Measurements from ENCODE around the gene GTSE1.

GTSE1 gene

DNA sequence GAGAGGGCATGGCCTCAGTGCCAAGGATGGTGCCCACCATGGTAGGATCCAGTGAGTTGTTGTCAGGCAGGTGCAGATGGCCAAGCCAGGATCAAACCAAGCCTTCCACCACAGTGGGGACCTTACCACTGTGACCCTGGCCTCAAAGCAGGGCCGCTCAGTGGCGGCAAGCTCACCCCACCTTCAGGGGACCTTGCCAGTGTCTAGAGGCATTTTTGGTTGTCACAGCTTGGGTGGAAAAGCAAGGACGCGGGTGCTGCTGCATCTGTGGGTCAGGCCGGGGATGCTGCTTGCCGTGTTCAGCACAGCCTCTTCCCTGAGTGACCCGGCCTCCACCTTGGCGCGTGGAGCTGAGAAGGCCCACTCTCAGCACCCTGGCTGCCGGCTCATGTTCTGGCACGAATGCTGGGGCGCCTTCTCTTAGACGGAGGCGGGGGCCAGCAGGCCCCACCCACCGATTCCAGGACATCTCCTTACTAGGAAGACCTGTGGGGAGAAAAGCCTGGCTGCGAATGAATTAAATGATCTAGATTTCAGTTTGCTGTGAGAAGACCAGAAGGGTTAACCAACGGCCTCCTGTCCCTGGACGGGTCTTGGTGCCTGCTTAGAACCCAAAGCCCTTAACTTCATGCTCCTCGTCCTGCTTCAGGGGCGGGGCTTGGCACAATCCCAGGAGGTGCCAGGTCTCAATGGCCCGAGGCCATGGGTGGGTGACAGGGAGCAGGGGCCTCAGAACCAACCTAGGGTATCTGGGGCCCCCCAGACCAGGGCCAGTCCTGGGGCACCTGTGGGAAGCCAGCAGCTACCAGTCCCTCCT lies 57.7 kb downstream of the GTSE1 start:
- DNase-seq: no peak

DNA sequence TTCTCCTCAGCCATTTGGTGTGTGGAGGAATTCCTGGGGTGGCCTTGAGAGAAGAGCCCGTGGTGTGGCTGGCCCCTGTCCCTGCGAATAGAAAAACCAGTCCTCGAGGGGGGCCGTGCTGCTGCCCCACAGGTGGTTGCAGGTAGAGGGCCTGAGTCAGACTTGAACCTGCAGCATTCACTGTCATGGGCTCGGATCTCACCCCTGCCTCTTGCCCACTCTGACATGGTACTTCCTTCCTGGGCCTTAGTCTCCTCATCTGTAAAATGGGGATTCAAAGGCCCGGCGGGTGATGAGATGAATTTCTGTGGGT lies 58.3 kb downstream of the GTSE1 start:
- DNase-seq: no peak

DNA sequence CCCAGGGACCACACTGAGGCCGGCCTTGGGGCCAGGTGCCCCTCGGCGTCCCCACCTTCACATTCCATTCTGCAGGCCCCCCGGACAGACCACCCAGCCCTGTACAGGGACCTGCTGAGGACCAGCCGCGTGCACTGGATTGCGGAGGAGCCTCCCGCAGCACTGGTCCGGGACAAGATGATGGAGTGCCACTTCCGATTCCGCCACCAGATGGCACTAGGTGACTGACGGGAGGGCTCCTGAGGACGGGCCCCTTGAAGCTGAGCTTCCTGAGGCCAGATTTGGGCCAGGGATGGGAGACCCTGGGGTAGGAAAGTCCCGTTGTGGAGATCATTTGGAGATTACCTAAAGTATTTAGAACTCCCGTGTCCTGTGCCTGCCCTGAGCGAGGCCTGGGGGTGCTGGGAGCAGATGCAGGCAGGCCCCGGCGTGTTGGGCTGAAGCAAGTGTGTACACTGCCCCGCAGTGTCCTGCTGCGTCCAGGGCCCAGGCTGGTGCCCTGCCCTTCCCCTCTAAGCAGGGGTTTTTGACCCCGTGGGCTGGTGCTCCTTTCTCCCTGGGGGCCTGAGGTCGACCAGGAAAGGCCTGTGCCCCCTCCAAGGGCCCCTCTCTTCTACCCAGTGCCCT lies 58.8 kb downstream of the GTSE1 start:
- DNase-seq: no peak

DNA sequence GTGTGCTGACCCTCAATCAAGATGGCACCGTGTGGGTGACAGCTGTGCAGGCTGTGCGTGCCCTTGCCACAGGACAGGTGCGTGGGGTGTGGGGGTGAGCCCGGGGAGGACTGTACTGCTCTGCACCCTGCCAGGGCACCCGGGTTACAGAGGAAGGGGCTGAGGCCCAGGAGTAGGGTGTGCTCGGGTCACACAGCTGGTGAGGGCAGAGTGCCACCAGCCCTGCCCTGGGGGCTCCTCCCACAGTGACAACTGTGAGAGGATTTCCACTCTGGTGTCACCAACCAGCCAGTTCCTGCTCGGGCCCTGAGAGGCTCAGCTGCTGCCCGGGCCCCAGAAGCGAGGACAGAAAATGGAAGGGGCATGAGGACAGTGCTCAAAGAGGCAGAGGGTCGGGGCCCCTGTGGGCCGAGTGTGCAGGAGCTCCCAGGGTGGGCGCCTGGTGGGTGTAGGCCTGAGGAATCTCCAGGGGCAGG lies 59.4 kb downstream of the GTSE1 start:
- no peak for DNase-seq

DNA sequence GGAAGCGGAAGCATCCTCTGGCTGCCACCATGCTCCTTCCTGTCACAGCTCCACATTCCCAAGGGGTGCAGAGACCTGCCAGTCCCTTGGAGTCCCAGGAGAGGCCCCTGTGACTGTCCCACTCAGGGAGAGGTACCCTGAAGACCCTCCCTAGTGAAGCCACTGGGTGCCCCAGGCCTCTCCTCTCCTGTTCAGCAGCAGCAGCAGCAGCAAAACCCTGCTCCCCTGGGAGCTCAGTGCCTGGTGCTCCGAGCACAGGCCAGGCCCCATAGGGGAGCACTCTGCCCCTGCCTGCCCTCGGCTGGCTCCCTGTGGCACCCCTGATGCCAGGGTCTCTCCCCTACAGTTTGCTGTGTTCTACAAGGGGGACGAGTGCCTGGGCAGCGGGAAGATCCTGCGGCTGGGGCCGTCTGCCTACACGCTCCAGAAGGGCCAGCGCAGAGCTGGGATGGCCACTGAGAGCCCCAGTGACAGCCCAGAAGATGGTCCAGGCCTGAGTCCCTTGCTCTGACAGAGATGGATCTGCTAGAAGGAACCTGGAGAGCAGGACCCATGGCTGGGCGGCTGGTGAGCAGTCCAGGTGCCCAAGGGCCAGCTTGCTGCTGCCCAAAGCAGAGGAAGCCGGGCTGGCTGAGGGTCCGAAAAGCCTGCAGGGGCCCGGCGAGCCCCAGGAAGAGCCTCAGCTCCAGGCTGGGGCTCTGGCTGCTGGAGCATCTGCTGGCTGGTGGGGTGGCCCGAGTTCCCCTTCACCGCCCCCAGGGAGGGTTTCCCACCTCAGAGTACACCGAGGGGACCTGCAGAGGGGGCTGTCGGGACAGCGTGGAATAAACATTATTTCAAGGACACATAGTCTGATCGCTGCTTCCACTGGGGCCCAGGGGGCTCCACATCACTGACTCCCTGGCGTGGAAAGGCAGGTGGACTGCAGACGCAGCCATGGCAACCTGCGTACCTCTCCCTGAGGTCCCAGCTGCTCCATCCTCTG lies 60.1 kb downstream of the GTSE1 start:
- no peak for DNase-seq

DNA sequence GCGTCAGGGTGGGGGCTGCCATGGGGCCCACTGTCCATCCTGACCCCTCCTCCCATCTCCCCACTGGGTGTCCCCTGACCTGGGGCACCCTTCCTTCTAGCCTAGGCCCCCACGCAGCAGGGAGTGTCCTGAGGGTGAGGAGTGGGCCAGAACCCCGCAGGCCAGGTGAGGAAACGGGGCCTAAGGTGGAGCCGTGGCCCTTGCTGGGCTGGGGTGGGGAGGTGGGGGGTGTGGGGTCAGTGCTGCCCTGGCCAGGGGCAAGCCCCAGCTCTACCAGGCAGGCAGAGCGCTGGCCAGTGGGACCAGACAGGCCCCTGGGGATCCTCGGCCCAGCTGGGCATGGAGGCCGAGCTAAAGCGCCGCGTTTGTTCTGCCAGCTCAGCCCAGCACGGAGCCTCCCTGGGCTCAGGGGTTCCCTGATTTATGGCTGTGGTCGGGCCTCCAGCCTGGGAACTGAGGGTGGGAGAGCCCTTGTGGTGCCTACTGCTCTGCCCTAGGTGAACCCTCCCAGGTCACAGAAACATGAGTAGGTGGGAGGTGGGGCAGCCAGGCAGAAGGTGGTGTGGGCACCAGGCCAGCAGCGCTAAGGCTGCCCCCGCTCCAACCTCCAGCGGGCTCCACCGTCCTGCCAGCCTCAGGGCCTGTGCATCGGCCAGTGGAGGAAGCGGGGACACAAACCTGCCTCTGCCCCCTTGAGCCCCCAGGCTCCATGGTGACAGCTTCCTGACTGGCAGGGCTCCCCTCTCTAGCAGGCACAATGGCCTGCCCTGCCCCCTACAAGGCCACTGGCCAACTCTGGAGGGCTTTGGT lies 61.2 kb downstream of the GTSE1 start:
- DNase-seq: no peak

DNA sequence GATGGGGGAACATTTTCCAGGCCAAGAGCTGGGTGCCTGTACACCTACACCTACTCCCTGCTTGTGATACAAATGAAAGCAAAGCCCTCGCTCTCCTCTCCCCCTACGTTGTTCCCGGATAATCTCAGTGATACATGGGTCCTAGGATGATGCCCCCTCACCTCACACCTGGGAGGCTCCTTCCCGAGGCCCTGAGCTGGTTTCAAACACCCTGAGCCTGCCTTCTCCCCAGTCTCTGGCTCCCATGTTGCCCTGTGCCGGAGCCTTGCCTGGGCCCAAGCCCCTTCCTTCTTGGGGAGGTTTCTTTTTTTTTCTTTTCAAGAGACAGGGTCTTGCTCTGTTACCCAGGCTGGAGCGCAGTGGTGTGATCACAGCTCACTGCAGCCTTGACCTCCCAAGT lies 62.1 kb downstream of the GTSE1 start:
- DNase-seq: no peak

DNA sequence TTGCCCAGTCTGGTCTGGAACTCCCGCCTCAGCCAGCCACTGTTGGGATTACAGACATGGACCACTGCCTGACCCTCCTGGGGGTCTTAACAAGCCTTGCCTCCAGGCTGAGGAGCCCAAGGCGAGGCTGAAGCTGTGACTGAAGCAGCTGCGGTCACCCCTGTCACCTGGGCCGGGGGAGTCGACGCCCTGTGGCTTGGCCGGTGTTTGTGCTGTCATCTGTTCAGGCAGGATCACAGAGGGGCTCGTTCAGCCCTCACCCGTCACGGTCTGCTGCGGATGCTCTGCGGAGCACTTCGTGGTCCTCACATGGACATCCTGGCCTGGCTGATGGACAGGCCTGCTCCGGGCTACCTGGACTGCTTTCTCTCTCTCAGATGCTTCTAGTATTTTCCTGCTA lies 62.7 kb downstream of the GTSE1 start:
- no peak for DNase-seq

DNA sequence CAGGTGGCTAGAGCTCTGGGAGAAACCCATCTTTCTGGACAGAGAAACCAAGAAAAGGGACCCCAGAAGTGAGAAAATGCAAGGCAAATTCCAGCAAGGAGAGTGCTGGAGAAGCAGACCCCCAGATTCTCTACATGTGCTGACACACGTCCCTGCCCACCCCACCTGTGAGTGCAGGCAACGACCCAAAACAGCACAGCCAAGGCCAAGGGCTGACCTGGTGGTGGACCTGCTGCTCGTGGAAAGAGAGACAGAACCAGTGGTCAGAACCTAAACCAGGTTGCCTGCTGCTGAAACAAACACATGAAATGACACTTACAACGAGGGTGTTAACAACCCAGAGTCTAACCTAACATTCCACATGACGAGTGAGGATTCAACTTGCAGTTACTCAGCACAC lies 63.4 kb downstream of the GTSE1 start:
- DNase-seq: no peak

DNA sequence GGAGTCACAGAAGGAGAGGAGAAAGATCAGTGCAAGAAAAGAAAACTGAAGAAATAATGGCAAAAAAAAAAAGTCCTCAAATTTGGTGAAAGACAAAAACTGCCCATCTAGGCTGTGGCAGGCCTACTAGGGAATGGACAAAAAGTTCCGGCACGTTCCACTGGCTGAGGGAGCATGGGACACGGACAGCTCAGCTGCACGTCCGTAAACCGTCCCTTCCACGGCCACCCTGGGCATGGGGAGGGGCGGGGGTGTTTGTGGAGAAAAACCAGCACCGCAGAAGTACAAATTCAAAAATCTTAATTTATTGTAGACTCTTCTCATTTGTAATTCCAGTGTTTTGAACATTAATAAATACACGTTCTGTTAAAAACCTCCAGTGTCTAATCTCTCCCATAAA lies 64.2 kb downstream of the GTSE1 start:
- DNase-seq: no peak

DNA sequence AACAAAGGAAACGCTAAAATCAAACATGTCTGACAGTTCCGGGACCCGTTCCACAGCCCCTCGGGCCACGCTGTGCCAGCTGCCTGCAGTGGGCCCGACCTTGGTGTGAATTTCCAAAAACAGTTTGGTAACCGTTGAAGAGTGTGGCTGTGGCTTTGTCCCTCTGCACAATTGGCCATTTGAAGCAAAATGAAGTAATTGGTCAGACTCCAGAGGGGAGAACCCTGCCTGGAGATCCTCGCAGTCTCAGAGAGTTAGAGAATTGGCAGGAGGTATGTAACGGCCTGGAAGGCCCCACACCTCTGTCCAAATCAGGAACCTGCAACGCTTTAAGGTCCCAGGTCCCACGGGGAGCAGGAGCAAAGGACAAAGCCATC lies 65.1 kb downstream of the GTSE1 start:
- DNase-seq: no peak

DNA sequence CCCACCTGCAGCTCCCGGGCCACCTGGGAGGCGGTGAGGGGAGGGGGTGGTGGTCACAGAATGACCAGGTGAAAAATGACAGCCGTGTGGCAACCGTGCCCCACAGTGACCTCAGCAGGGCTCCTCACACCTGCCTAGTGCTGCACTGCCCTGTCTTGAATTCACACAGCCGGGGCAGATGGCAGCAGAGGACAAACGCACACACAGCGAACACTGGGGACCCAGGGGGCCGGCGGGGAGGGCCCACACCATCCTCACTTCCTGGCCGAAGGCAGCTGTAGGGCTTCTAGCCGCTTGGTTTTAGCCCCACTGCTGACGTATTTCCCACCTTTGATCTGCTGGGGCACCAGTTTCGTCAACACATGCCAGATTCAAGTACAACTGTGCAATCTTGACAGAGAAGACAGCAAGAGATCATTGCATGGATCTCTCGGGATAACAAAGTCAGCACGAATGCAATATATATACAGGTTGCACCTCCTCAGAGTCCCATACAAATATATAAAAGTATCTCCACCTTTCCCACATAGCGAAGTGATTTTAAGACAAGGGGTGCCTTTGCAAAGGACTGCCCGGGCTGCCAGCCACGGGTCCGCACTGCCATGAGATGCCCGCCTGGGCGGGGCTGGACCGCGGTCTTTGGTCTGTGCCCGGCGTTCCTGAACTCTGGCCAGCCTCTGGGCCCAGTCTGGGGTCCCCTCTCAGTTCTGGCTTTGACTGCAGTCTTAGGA lies 65.7 kb downstream of the GTSE1 start:
- DNase-seq: no peak

DNA sequence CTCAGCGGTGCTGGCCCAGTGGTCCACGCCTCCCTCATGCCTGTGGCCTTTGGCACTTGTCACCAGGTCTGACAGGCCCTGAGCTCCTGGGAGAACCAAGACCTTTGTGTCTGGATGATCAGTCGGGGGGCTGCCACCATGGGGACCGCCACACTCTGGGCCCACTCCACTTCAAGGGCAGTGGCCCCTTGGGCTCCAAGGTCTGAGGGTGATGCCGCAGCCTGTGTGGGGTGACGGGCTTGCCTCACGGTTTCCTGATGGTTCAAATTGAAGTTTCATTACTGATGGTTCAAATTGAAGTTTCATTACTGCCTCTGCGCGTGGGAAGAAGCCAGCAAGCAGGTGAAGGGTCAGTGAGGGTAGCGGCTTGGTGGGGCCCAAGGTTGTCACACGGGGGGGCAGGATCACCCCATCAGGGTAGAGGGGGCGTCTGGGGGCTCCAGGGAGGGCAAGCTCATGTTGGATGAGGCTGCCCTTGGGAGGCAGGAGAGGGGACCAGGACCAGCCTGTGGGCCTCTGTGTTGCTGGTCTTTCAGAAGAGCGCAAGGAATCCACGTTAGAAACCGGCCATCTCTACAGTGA lies 66.4 kb downstream of the GTSE1 start:
- DNase-seq: no peak

DNA sequence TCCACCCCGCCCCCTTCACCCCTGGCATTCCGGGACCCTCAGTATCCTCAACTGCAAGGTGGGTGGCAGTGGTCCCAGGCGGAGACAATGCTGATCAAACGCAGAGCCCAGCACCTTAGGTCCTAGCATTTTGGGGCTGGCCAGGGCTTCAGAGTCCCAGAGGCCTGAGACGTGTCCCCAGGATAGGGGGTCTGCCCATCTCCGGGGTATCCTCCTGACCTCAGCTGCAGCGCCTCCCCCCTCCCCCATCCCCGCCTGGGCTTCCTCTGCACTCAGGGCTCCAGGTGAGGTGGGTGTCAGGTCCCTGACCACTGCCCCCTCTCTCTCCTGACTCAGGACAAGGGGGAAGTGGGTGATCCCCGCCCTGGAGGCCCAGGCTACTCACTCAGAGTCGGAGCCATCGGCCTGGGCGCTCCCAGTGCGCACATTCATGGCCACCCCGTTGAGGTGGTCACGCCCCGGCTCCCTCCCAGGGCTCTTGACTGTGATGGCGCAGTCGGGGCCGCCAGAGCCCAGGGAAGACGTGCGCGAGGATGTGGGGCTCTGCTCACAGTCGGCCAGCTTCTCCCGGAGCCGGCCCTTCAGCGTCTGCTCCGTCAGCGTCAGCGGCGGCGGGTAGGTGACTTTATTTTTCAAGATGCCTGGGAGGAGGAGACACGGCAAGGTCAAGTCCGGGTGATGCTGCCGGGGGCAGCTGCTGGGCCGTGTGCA lies 67.1 kb downstream of the GTSE1 start:
- no peak for DNase-seq

DNA sequence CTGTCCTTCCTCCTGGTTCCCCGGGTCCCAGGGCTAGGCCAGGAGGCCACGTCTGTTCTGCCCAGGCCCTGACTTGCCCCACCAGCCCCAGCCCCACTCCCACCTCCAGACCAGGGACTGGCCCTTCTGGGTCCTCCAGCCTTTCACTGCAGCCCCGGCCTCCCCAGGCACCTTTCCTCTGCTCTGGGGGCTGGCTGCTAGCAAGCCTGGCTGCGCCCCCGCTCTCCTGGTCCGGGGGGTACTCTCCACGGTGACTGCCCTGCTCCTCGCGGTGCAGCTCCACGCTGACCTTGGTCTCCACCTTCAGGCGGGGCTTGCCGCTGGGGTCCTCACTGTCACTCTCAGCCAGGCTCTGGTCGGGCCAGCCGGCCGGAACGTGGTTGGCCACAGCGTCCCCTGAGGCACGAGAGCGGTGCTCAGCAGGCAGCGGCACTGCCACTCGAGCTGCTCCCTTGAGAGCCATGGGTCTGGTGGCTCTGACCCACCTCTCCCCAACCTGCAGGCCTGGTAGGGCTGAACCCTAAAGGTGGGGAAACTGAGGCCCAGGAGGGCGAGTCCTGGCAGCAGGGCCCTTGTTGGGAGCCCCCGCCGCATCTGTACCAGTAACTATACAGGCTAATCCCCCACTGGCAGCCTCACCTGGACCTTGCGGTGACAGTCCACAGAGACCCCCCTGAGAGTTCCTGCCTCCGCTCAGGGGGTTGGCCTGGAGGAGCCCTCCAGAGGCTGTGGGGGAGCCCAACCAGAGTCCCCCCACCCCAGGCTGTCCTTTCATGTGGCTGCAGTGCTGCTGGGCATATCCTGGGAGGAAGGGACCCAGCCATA lies 67.9 kb downstream of the GTSE1 start:
- no peak for DNase-seq

DNA sequence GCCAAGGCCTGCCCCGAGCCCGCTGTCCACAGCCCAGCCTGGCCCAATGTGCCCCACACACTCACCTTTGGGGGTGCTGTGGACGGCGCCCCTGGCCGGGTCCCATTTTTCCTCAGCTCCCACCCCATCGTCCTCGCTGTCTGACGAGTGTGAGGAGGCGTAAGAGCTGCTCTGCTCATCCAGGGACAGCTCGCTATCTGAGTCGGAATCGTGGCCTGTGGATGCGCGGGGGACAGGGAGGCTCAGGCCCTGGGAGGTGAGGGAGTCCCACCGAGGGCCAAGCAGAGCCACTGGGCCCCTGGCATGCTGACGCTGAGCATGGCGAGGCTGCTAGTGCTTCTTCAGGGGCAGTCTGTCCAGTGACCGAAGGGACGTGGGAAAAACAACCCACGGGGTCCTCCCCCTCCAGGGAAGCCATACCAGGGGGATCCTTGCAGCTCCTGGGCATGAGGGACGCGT lies 68.5 kb downstream of the GTSE1 start:
- DNase-seq: no peak

DNA sequence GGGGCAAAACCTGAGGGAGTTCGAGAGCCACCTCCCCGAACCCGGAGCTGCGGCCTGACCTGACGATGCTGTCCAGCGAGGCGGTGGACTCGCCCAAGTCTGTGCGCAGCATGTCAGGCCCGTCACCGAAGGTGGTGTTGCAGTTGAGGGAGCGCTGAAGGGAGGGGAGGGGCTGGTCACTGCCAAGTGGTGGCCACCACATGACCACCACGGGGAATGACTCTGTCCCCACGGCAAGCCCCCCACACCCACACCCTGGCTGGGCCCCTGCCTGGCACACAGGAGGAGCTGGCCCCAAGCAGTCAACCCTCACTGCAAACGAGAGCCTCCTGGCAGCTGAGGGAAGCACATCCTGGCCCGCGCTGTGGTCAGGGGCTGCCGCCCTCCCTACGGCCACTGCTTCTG lies 69.7 kb downstream of the GTSE1 start:
- DNase-seq: no peak

DNA sequence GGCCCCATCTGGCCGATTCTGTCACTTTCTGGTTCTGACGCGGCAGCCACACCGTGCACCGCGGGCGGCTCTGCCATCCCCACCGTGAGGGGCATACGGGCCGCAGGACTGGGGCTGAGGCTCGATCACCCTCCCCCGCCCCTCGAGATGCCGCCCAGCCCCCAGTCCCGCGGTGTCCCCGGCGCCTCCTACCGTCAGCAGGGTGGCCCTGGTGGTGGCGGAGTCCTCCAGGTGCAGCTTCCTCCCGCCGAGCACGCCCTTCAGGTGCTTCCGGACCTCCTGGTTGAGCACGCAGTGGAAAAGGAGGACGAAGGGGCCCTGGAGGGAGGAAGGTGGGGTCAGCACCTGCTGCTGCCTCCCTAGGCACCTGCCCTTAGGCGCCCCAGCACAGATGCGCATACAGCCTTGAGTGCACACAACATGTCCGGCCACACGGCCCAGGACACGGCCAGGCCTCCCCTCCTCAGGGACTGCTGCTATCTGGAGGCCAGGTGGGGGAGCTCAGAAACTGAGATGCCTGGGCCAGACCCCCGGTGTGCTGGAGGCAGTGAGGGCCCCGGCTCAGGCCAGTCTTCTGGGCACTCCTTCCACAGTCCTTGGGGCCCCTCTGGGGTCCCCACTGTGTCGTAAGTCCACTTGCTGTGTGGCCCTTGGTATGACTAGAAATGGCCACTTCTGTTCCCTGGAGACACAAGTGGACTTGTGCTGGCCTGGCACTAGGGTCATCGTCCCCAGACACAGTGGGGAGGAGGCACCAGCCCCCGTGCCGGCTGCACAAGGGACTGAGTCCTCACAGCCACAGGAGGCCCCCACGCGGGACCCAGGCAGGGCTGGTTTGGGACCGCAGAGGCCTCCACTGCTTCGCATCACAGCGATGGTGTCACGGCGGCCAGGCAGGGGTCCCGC lies 70.4 kb downstream of the GTSE1 start:
- no peak for DNase-seq

DNA sequence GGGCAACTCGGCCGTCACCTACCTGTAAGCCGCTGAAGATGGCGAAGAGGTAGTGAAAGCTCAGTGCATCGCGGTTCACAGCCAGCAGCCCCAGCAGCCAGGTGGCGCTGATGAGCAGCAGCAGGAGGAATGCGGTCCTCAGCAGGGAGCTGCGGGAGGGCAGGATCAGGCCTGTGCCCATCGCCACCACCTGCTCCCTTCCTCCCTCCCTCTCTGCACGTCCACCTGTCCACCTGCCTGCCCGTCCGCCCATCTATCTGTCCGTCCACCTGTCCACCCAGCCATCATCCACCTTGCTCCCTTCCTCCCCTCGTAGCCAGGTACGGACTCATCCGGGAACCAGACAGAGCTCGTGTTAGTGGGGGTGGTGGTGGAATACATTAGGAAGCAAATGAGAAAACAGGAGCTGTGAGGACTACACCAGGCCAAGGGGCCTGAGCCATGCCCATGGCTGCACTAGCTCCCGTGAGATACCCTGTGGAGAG lies 71.1 kb downstream of the GTSE1 start:
- DNase-seq: peak in 1 of 2 experiments; percentile 23
